Activated gamma-delta T cell (primary cell): ENCODE results near the gene SLC6A16.
"Not testable (repeated sequence)": the region's sequence is repeated elsewhere in the genome, so short reads cannot be mapped to it uniquely, and the experiment has no call there.

Source experiments
- DNase-seq: peaks from one replicate; lab custom pipeline; 2025; lab: John Stamatoyannopoulos, UW

Gene SLC6A16

GRCh38 chr19:49271080-49271753 is 53.8 kb downstream of the SLC6A16 start:
- DNase-seq: no peak

GRCh38 chr19:49266409-49266808 is 58.6 kb downstream of the SLC6A16 start:
- DNase-seq: not testable (repeated sequence)

- DNase-seq: no peak
Measured at GRCh38 chr19:49264258-49264657, 60.7 kb downstream of the SLC6A16 start.

GRCh38 chr19:49261602-49262001 is 63.4 kb downstream of the SLC6A16 start:
- DNase-seq: no peak

GRCh38 chr19:49256691-49257090 is 68.3 kb downstream of the SLC6A16 start:
- DNase-seq: no peak

- DNase-seq: no peak
Measured at GRCh38 chr19:49255674-49256073, 69.3 kb downstream of the SLC6A16 start.

- DNase-seq: no peak
Measured at GRCh38 chr19:49249933-49250332, 75.1 kb downstream of the SLC6A16 start.

GRCh38 chr19:49247676-49248075 is 77.3 kb downstream of the SLC6A16 start:
- no peak for DNase-seq

- no peak for DNase-seq
Measured at GRCh38 chr19:49244256-49244655, 80.7 kb downstream of the SLC6A16 start.

- no peak for DNase-seq
Measured at GRCh38 chr19:49243726-49244125, 81.3 kb downstream of the SLC6A16 start.

GRCh38 chr19:49243129-49243528 is 81.9 kb downstream of the SLC6A16 start:
- DNase-seq: no peak

- no peak for DNase-seq
Measured at GRCh38 chr19:49241769-49242168, 83.2 kb downstream of the SLC6A16 start.
